GM19239 (cell line): Measurements from ENCODE around the gene SGCD.

ENCODE experiments used
- DNase-seq: peaks from one replicate; pipeline ENCODE4 v3.0.0; 2011; ENCODE audit warnings: low spot score; ENCODE audit not compliant: insufficient read length
- FAIRE-seq: peaks from 2 replicates; lab custom pipeline; 2011; peaks lifted over from hg19 to GRCh38; lab: Jason Lieb, UNC

Gene SGCD

DNA sequence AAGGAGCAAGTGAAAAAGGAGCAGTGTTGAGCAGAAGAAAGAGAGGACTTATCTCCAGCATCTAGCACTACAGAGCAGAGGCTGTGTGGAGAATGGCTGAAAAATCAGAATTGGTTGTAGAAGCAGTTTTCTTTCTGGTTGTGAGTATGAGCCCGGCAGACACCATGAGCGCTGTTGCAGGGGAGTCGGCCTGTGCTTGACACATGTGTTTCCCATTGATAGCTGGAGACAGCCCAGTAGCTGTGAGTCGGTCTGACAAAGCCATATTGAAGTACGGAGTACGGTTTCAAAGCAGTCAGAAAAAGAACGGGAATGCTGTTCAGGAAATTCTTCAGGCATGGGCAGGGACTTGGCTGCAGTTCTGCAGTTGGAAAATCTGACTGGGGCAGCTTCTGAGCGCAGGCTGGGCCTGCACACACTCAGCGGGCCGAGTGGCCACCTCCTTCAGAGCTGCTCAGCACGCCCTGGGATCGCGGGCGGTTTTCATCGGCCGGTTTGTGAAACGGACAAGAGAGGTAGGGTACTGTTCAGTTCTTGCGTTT is at the start of gene SGCD:
SGCD (plus strand) TSS at position 447 of the 542 bp plus-strand sequence.
- no peak for FAIRE-seq

GRCh38 chr5:156277290-156277689 is 49.7 kb upstream of the SGCD start:
- FAIRE-seq: no peak
- no peak for DNase-seq

More for the DNA sequence above, at the start of gene SGCD:
- no peak for DNase-seq

- no peak for DNase-seq
- FAIRE-seq: no peak
Measured at GRCh38 chr5:156295431-156295830, 31.5 kb upstream of the SGCD start.

- DNase-seq (no peak), FAIRE-seq (no peak)
Measured at GRCh38 chr5:156310115-156310514, 16.8 kb upstream of the SGCD start.

DNA sequence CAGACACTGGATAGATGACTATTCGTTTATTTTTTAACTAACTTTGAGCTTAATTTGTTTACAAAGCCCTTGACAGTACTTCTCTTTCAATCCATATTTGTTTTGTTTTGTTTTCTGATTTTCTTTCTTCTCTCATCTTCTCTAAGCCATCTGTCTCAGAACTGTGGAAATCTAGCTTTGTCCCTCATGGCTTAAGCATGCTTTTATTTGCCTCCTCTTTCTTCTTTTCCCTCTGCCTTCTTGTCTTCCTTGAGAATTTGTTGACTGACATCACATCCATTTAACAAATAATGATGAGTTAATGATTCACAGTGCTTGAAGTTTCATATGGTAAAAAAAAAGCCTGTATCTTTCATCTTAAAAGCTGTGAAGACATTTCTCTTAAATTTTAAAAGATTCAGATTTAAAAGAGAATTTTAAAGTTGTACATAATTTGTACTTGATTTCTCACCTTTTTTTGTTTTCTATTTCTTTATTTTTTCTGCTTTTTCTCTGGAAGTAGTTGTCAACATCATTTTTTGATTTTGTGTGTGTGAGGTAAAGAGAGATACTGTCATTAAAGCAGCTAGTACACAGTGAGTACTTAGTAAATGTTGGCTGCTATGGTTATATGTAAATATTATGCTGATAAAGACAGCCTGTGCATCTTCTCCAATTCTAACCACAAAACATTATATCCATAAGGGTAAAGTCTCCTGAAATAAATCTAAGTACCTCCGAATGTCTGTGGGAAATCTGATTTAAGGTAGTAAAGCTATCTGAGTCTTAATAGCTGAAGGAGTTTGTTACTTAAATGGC is 13.9 kb upstream of the SGCD start:
- FAIRE-seq (no peak), DNase-seq (no peak)

DNA sequence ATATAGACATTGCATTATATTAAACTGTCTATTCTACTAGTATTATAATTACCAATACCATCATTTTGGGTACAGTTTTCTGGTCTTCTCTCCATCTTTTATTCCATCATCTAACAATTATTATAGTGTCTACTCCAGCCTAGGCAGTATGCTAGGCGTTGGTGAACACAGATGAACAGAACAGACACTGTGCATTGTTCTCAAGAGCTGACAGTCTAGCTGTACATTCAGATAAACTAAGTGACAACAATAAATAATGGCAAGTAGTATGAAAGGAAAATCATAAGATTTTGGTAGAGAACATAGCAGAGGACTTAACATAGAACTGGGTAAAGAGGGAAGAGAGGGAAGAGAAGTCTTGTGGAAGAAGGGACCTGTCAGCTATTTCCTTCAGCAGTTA is 12.5 kb upstream of the SGCD start:
- DNase-seq: no peak
- no peak for FAIRE-seq

GRCh38 chr5:156322666-156323065 is 4.3 kb upstream of the SGCD start:
- no peak for DNase-seq
- no peak for FAIRE-seq

- FAIRE-seq: no peak
- no peak for DNase-seq
Measured at GRCh38 chr5:156327296-156327695, 332 bp downstream of the SGCD start.

DNA sequence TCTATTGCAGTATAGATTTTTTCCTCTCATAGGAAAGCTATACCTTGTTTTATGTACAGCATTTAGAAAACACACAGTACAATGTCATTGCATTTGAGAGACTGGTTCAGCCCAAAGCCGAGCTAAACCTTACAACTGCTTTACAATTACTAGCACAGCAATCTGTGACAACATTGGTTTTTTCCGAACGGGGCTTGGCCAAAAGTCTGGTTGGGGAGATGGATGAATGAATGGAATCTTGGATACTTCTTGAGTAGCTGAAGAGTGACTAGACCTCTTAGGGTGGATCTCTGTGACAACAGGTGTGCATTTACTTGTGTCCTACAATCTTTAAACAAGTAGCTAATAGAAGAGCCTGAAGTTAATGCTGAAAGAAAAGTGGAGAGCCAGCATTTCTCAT is 1.2 kb downstream of the SGCD start:
- FAIRE-seq (no peak), DNase-seq (no peak)

GRCh38 chr5:156328766-156329165 is 1.8 kb downstream of the SGCD start:
- FAIRE-seq (no peak), DNase-seq (no peak)

- no peak for FAIRE-seq
- DNase-seq: no peak
Measured at GRCh38 chr5:156329171-156329611, 2.2 kb downstream of the SGCD start.

DNA sequence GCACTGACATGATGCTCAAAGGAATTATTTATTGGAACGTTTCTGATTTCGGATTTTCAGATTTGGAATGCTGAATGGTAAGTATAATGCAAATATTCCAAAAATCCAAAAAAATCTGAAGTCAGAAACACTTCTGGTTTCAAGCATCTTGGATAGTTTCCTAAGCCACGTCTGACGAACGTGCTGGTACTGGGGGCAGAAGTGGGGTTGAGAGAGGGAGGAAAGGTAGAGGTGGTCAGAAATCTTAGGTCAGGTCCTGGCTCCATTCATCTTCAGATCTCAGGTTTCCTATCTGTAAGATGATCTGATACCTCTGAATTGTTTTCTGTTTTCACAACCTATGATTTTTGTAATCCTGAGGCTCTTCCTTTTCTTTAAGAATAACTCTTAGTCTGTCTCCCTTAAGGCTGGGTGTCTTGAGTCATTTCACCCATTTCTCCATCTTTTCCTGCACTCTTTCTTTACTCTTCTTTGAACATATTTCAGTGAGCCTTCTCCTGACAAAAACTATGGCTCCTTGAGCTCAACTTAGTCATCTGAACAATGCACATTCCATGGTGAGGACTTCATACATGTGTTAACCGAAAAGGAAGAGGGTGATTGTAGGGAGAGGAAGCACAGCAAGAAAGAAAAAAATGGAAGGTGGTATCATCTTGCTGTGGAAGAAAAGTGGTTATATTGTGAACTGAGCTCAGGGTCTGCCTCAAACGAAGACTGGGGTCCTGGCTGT is 3.3 kb downstream of the SGCD start:
- no peak for DNase-seq
- no peak for FAIRE-seq

- FAIRE-seq: no peak
- no peak for DNase-seq
Measured at GRCh38 chr5:156331181-156331580, 4.2 kb downstream of the SGCD start.

DNA sequence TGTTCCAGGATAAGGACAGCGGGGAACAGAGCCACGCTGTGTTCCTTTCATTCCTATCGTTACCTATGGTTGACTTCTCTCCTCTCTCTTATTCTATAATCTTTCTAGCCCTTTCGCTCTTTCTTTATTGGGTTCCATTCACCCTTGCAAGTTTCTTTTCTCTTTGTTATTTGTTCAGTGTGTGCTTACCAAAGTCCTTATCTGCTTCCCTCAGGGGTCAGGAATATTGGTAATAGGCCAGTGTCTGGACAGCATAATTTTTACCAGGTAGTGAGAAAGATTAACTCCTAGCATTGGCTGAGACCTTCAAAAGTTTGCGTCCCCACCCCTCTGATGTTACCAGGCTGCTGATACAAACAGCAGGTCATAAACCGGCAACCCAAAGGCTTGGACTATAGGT is 4.9 kb downstream of the SGCD start:
- FAIRE-seq (no peak), DNase-seq (no peak)

- FAIRE-seq (no peak), DNase-seq (no peak)
Measured at GRCh38 chr5:156332245-156332644, 5.3 kb downstream of the SGCD start.

GRCh38 chr5:156339139-156339841 is 12.3 kb downstream of the SGCD start:
- FAIRE-seq: no peak
- DNase-seq: no peak

DNA sequence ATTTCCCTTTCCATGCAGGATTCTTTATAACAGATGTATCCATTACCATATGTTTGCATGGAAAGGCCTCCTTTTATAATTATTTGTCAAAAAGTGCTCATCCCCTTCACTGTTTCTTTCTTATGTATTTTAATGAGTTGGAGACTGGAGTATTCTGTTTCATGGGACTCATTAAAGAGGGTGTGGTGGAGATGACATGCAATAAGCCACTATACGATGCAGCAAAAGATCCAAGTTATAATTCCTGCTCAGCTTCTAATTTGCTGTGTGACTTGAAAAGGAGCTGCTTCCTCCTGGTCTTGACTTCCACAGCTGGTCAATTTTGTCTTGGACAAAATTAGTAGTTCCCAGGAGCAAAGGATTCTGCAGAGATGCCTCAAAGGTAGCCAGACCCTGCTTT is 13.9 kb downstream of the SGCD start:
- no peak for FAIRE-seq
- no peak for DNase-seq

DNA sequence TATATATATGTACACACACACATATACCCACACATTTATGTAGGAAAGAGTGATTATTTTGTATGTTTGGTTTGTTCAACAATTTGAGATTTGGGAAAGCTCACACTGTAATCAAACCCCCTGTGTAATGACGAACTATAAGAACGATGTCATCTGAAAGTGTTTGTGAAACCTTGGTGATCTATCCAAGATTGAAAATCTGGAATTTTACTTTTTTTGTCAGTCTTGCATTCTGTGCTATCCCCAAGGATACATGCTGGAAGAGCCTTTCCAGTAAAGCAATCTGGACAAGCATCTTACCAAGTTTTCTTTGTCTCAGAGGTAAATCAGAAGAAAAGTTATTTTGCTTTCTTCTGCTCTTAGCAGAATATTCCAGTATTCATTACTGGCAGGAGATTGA is 23.3 kb downstream of the SGCD start:
- FAIRE-seq: no peak
- DNase-seq: no peak

- no peak for DNase-seq
- FAIRE-seq: no peak
Measured at GRCh38 chr5:156351423-156351822, 24.5 kb downstream of the SGCD start.

DNA sequence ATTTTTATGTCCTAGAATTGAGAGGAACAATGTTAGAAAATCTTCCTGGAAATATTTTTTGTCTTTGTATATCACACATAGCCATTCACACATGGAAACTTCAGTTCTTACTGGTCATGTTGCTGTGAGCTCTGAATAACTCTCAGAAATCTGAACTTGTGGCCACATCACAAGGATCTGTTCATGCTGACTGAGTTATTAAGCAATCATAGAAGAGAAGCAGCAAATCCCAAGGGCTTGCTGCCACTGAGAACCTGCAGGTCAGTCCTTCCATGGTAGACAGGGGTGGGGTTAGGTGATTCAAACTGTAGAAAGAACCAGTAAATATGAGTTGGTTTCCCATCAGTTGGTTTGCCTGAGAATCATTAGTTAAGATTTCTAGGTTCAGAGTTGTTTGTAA is 27.6 kb downstream of the SGCD start:
- DNase-seq: no peak
- FAIRE-seq: no peak

DNA sequence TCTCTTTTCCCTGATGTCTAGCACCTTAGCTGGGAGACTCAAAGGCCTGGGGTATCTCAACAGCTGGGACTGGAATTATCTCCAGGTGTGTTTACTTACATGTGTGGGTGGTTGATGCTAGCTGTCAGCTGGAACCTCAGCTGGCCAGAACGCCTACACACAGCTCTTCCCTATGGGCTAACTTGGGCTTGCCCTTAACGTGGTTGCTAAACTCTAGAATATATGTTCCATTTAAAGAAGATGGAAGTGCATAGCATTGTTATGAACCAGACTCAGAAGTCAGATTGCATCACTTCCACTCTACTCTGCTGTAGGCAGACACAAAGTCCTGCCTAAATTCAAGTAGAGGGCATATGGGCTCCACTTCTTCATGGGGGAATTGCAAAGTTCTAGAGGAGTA is 29.3 kb downstream of the SGCD start:
- DNase-seq: no peak

More for the DNA sequence above, 29.3 kb downstream of the SGCD start:
- FAIRE-seq: no peak
